ENCODE data around the gene RAPH1.
"Not testable (repeated sequence)": the region's sequence is repeated elsewhere in the genome, so short reads cannot be mapped to it uniquely, and the experiment has no call there.

RAPH1 gene

GRCh38 chr2:203510256-203510940 lies 24.7 kb downstream of the RAPH1 start:
- no peaks in the 10 kb centered on the region for H3K9me3 ChIP-seq (ENCODE audit: control insufficient read depth, low read length)
- no peak overlapping the region for H3K9ac ChIP-seq (ENCODE audit: low read length)
- no peaks in the 10 kb centered on the region for H3K36me3 ChIP-seq (ENCODE audit: control insufficient read depth, insufficient read depth, low read length)
- peaks cover 32% of the 10 kb centered on the region for H3K4me1 ChIP-seq (ENCODE audit: control insufficient read depth, insufficient read depth, low read length)
- no peaks in the 10 kb centered on the region for H3K27me3 ChIP-seq (ENCODE audit: control insufficient read depth, insufficient read depth, low read length)
- no peak overlapping the region for H3K4me3 ChIP-seq (ENCODE audit: low read length)

- not testable (repeated sequence) for H3K36me3 ChIP-seq (ENCODE audit: control insufficient read depth, insufficient read depth, low read length); H3K27me3 ChIP-seq (ENCODE audit: control insufficient read depth, insufficient read depth, low read length); H3K4me3 ChIP-seq (ENCODE audit: low read length); H3K9ac ChIP-seq (ENCODE audit: low read length); H3K9me3 ChIP-seq (ENCODE audit: control insufficient read depth, low read length)
- peaks cover 26% of the 10 kb centered on the region for H3K4me1 ChIP-seq (ENCODE audit: control insufficient read depth, insufficient read depth, low read length)
These were observed 31.6 kb downstream of the RAPH1 start for GRCh38 chr2:203503460-203503859.

GRCh38 chr2:203501873-203502272 lies 33.2 kb downstream of the RAPH1 start:
- Histone ChIP-seq H3K9me3 (ENCODE audit: control insufficient read depth, low read length) (no peaks in the 10 kb centered on the region), H3K4me1 (ENCODE audit: control insufficient read depth, insufficient read depth, low read length) (peaks cover 27% of the 10 kb centered on the region), H3K9ac (ENCODE audit: low read length) (no peak overlapping the region), H3K4me3 (ENCODE audit: low read length) (no peak overlapping the region), H3K36me3 (ENCODE audit: control insufficient read depth, insufficient read depth, low read length) (no peaks in the 10 kb centered on the region), H3K27me3 (ENCODE audit: control insufficient read depth, insufficient read depth, low read length) (no peaks in the 10 kb centered on the region)

- no peaks in the 10 kb centered on the region for H3K36me3 ChIP-seq (ENCODE audit: control insufficient read depth, insufficient read depth, low read length)
- H3K9ac ChIP-seq (ENCODE audit: low read length): no peak overlapping the region
- no peaks in the 10 kb centered on the region for H3K9me3 ChIP-seq (ENCODE audit: control insufficient read depth, low read length)
- no peak overlapping the region for H3K4me3 ChIP-seq (ENCODE audit: low read length)
- no peaks in the 10 kb centered on the region for H3K27me3 ChIP-seq (ENCODE audit: control insufficient read depth, insufficient read depth, low read length)
- peaks cover 27% of the 10 kb centered on the region for H3K4me1 ChIP-seq (ENCODE audit: control insufficient read depth, insufficient read depth, low read length)
These were observed 34.1 kb downstream of the RAPH1 start for GRCh38 chr2:203500951-203501350.

- Histone ChIP-seq H3K36me3 (ENCODE audit: control insufficient read depth, insufficient read depth, low read length) (no peaks in the 10 kb centered on the region), H3K27me3 (ENCODE audit: control insufficient read depth, insufficient read depth, low read length) (no peaks in the 10 kb centered on the region), H3K9me3 (ENCODE audit: control insufficient read depth, low read length) (no peaks in the 10 kb centered on the region), H3K4me3 (ENCODE audit: low read length) (no peak overlapping the region), H3K9ac (ENCODE audit: low read length) (no peak overlapping the region), H3K4me1 (ENCODE audit: control insufficient read depth, insufficient read depth, low read length) (peaks cover 22% of the 10 kb centered on the region)
These were observed 34.8 kb downstream of the RAPH1 start for GRCh38 chr2:203500297-203500696.

- Histone ChIP-seq H3K9me3 (ENCODE audit: control insufficient read depth, low read length) (no peaks in the 10 kb centered on the region), H3K27me3 (ENCODE audit: control insufficient read depth, insufficient read depth, low read length) (no peaks in the 10 kb centered on the region), H3K9ac (ENCODE audit: low read length) (no peak overlapping the region), H3K4me1 (ENCODE audit: control insufficient read depth, insufficient read depth, low read length) (peaks cover 13% of the 10 kb centered on the region), H3K36me3 (ENCODE audit: control insufficient read depth, insufficient read depth, low read length) (no peaks in the 10 kb centered on the region), H3K4me3 (ENCODE audit: low read length) (no peak overlapping the region)
These were observed 36.9 kb downstream of the RAPH1 start for GRCh38 chr2:203498161-203498560.

GRCh38 chr2:203492965-203493364 lies 42.1 kb downstream of the RAPH1 start:
- H3K27me3 ChIP-seq (ENCODE audit: control insufficient read depth, insufficient read depth, low read length): no peaks in the 10 kb centered on the region
- peaks cover 3% of the 10 kb centered on the region for H3K4me1 ChIP-seq (ENCODE audit: control insufficient read depth, insufficient read depth, low read length)
- no peak overlapping the region for H3K4me3 ChIP-seq (ENCODE audit: low read length)
- H3K9ac ChIP-seq (ENCODE audit: low read length): no peak overlapping the region
- H3K36me3 ChIP-seq (ENCODE audit: control insufficient read depth, insufficient read depth, low read length): no peaks in the 10 kb centered on the region
- no peaks in the 10 kb centered on the region for H3K9me3 ChIP-seq (ENCODE audit: control insufficient read depth, low read length)

GRCh38 chr2:203490391-203490790 lies 44.7 kb downstream of the RAPH1 start:
- Histone ChIP-seq H3K27me3 (ENCODE audit: control insufficient read depth, insufficient read depth, low read length) (no peaks in the 10 kb centered on the region), H3K4me3 (ENCODE audit: low read length) (no peak overlapping the region), H3K9me3 (ENCODE audit: control insufficient read depth, low read length) (no peaks in the 10 kb centered on the region), H3K9ac (ENCODE audit: low read length) (no peak overlapping the region), H3K36me3 (ENCODE audit: control insufficient read depth, insufficient read depth, low read length) (no peaks in the 10 kb centered on the region), H3K4me1 (ENCODE audit: control insufficient read depth, insufficient read depth, low read length) (no peaks in the 10 kb centered on the region)

- Histone ChIP-seq H3K9ac (ENCODE audit: low read length) (no peak overlapping the region), H3K4me1 (ENCODE audit: control insufficient read depth, insufficient read depth, low read length) (no peaks in the 10 kb centered on the region), H3K9me3 (ENCODE audit: control insufficient read depth, low read length) (no peaks in the 10 kb centered on the region), H3K4me3 (ENCODE audit: low read length) (no peak overlapping the region), H3K36me3 (ENCODE audit: control insufficient read depth, insufficient read depth, low read length) (no peaks in the 10 kb centered on the region), H3K27me3 (ENCODE audit: control insufficient read depth, insufficient read depth, low read length) (no peaks in the 10 kb centered on the region)
These were observed 45.6 kb downstream of the RAPH1 start for GRCh38 chr2:203489531-203489930.

- Histone ChIP-seq H3K9ac (ENCODE audit: low read length) (no peak overlapping the region), H3K9me3 (ENCODE audit: control insufficient read depth, low read length) (no peaks in the 10 kb centered on the region), H3K4me1 (ENCODE audit: control insufficient read depth, insufficient read depth, low read length) (no peaks in the 10 kb centered on the region), H3K36me3 (ENCODE audit: control insufficient read depth, insufficient read depth, low read length) (no peaks in the 10 kb centered on the region), H3K27me3 (ENCODE audit: control insufficient read depth, insufficient read depth, low read length) (no peaks in the 10 kb centered on the region), H3K4me3 (ENCODE audit: low read length) (no peak overlapping the region)
These were observed 50.6 kb downstream of the RAPH1 start for GRCh38 chr2:203484266-203485112.

GRCh38 chr2:203480623-203481022 lies 54.5 kb downstream of the RAPH1 start:
- Histone ChIP-seq H3K9ac (ENCODE audit: low read length) (no peak overlapping the region), H3K9me3 (ENCODE audit: control insufficient read depth, low read length) (no peaks in the 10 kb centered on the region), H3K27me3 (ENCODE audit: control insufficient read depth, insufficient read depth, low read length) (no peaks in the 10 kb centered on the region), H3K36me3 (ENCODE audit: control insufficient read depth, insufficient read depth, low read length) (no peaks in the 10 kb centered on the region), H3K4me1 (ENCODE audit: control insufficient read depth, insufficient read depth, low read length) (no peaks in the 10 kb centered on the region), H3K4me3 (ENCODE audit: low read length) (no peak overlapping the region)

GRCh38 chr2:203476881-203477280 lies 58.2 kb downstream of the RAPH1 start:
- Histone ChIP-seq H3K27me3 (ENCODE audit: control insufficient read depth, insufficient read depth, low read length) (no peaks in the 10 kb centered on the region), H3K36me3 (ENCODE audit: control insufficient read depth, insufficient read depth, low read length) (no peaks in the 10 kb centered on the region), H3K4me1 (ENCODE audit: control insufficient read depth, insufficient read depth, low read length) (no peaks in the 10 kb centered on the region), H3K9ac (ENCODE audit: low read length) (no peak overlapping the region), H3K4me3 (ENCODE audit: low read length) (no peak overlapping the region), H3K9me3 (ENCODE audit: control insufficient read depth, low read length) (no peaks in the 10 kb centered on the region)
